ENCODE measurements around the gene GALNTL6.

Gene GALNTL6

GRCh38 chr4:171812665-171813525, at the start of gene GALNTL6:
GALNTL6 (plus strand) TSS chr4:171813404.
- DNase-seq, result no peak

GRCh38 chr4:171765514-171765913, 47.7 kb upstream of the GALNTL6 start:
- no peak for DNase-seq

- no peak for DNase-seq
These were observed 38.5 kb upstream of the GALNTL6 start for GRCh38 chr4:171774642-171775190.

DNA sequence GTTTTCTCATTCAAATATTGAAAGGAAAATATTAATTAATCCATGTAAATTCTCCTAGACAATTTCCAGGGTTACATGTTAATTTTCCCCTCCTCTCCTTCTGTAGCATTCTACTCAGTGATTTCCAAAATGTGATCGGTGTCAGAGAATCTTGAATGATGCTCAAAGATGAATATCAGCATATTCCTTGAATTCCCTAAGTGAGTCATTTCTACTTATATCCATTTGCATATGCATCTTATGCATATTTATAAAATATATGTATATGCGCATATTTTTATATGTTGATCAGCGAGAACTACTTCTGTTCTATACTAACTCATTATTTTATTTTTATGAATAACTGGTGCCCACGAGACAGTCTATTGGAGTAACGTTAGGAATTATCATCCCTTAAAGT, 33.9 kb upstream of the GALNTL6 start:
- no peak for DNase-seq

DNA sequence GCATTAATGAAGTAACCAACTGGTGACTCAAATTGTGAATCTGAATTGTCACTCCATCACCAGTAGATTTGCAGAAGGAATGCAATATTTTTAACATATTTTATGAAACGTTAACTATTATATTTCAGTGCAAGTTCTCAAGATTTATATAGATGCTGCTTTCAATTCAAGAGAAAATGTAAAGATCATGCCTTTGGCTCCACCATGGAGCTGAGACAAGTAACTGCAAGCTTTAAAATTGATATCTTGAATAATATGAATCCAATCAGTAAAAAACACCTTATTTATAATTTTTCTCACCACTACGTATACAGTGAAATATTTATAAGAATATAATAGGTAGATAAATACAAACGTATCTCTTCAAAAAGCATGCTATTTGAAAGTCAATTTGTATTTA, 27.8 kb upstream of the GALNTL6 start:
- DNase-seq, result no peak

- DNase-seq, result no peak
These were observed 19.5 kb upstream of the GALNTL6 start for GRCh38 chr4:171793723-171794122.

GRCh38 chr4:171794528-171794927, 18.7 kb upstream of the GALNTL6 start:
- no peak for DNase-seq

DNA sequence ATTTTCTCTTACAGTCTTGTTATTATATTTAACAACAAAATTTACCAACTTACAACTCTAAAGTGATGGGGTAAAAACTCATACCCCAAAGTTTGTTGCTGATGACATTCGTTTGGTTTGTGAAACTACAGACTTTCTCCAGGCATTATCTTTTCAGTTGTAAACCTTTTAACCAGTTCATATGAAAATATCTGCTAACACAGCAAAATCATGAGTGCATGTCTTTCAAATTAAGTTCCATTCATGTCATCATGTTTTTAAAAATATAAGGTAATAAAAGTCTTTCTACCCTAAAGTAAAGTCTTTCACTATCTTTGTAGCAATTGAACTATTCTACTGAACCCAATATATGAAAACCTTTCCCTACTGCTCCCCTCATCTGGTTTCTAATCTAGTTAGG, 3.4 kb upstream of the GALNTL6 start:
- DNase-seq, result no peak

GRCh38 chr4:171812333-171812664, 905 bp upstream of the GALNTL6 start:
- DNase-seq, result no peak

GRCh38 chr4:171813526-171814250, 484 bp downstream of the GALNTL6 start:
- no peak for DNase-seq

GRCh38 chr4:171814545-171814944, 1.3 kb downstream of the GALNTL6 start:
- no peak for DNase-seq

- no peak for DNase-seq
These were observed 3.8 kb downstream of the GALNTL6 start for GRCh38 chr4:171817026-171817425.

DNA sequence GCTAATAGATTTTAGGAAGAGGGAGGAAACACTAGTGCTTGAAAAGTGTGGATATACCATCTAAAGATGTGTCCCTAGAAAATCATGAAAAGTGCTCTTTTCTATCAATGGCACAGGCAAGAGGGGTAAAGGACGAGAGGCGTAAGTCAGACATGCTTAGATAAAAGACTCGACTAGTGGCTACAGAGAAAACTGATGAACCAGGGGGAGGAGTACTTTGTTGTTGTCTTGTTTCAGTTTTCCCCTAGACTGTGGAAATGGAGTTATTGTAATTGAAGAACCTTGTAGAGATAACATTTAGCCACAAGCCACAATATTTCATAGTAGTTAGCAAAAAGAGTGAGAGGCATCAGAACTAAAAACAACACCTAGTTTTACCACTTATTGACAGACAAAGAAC, 21.4 kb downstream of the GALNTL6 start:
- no peak for DNase-seq

DNA sequence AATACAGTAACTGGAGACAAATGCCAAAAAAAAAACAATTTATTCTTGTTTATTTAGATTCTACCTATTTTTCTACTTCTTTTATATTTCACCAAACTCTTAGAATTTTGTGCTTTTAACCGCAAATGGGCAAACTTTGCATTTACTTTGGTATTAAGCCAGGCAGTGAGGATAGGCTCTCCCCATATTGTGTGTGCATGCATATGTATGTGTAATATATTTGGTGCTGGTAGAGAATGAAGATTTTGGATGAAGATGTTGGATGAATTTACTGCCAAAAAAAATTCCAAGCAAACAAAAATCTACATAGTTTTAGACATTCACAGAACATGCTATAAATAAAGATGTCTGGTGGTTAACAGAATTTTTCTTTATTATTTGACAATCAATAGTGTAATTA, 30.3 kb downstream of the GALNTL6 start:
- DNase-seq, result no peak

DNA sequence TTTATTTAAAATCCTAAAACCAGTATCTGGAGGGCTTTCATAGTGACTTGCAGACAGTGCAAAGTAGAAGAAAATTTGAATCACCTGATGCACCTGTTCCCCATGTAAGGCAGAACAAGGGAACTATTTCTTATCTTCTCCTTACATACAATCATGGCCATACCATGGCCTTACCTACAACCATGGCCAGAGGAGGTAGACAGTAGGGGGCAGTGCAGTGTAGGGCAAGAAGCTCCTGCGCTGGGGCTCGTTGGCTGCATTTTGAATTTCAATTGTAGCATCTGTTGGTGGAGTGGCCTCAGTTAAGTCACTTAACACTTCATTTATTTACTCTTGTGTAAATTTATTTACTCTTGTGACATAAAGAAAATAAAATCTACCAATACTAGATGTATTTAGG, 33.0 kb downstream of the GALNTL6 start:
- DNase-seq, result peak; percentile 10

GRCh38 chr4:171846893-171847292, 33.7 kb downstream of the GALNTL6 start:
- no peak for DNase-seq

DNA sequence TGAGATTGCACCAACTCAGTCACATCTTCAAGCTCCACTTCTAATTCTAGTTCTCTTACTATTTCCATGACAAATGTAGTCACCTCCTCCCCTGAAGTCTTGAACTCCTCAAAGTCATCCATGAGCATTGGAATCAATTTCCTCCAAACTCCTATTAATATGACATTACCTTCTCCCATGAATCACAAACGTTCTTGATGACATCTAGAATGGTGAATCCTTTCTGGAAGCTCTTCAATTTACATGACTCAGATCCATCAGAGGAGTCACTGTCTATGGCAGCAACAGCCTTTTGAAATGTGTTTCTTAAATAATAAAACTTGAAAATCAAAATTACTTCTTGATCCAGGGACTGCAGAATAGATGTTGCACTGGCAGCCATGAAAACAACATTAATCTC, 34.5 kb downstream of the GALNTL6 start:
- DNase-seq, result no peak

DNA sequence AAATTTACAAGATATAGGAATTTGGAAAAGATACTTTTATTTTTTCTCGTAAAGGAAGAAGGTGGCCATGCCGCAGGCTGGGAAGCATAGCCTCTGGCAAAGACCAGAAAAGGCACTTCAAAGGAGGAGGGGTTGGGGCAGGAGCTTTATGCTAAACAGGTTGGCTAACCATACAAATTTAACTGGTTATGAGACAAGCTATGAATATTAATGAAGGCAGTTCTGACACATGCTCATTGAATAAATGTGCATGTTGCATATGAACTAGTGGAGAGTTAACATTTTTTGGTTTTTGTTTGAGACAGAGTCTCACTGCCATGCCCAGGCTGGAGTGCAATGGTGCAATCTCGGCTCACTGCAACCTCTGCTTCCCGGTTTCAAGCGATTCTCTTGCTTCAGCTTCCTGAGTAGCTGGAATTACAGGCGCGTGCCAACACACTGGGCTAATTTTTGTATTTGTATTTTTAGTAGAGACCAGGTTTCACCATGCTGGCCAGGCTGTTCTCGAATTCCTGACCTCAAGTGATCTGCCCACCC, 36.5 kb downstream of the GALNTL6 start:
- DNase-seq, result no peak

DNA sequence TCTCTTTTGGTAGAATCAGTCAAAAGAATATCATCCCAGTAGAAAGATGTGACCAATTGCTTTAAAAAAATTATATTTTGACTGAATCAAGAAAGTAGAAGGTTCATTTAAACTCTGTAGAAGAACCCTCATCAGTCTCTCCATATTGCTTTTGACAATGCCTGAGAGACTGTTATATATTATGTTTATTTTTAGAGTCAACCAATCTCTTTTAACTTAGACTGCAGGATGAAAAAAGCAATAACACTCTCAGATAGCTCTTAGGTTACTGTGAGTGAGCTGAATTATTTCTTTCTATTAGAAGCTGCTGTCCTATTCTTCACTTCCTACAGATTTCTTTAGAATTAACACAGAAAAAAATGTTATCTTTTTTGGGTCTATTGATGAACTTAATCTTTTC, 38.1 kb downstream of the GALNTL6 start:
- no peak for DNase-seq

- DNase-seq, result no peak
These were observed 44.3 kb downstream of the GALNTL6 start for GRCh38 chr4:171857302-171858012.

DNA sequence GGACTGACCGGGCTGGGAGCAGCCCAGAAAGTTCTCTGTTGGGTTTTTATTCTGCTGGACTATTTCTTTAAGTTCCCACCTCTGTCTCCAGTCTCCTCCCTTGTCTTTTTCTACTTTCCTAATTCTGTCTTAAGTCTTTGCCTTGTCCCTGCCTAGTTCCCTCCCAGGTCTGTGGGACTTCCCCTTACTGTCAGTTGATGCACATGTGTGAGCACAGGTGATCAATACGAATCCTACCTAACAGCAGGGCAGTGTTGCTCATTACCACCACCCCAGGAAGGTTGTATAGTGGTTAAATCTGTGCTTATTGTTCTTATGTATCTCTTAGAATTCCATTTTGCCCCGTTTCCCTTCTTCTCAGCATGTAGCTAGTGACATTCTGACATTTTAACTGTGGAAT, 62.1 kb downstream of the GALNTL6 start:
- no peak for DNase-seq

GRCh38 chr4:171876636-171877035, 63.4 kb downstream of the GALNTL6 start:
- DNase-seq, result no peak

DNA sequence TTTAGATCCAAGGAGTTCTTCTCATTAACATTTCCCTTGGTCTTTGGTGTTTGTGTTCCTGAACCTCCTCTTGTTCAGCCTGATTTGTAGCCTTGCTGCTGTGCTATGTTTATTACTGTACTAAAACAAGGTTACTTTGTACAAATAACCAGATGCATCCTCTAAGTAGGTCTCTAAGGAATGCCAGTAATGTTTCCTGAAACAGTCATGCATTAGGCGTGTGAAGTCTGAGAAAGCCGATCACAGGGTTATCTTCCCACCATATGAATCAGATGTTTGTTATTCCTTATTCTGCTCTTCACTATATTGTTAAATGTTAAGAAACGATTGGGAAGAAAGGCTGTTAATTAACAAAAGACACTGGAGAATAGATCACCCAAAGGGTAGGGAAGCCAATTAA, 66.9 kb downstream of the GALNTL6 start:
- no peak for DNase-seq

Measured in NCI-H187 treated with DMSO at 0.1 percent for 48 hours (cell line).